Astrocyte (in vitro differentiated cells and primary cell): ENCODE measurements around the gene SFSWAP. TPM values are rescaled to one million over a fixed set of nuclear protein-coding genes. Genes with fewer than 3 reads are reported as not detected.

Experiments used
- DNase-seq: peaks from one replicate; pipeline ENCODE4 v3.0.0-alpha.2; 2010; ENCODE audit warnings: low read depth
- FAIRE-seq: peaks from 2 replicates; lab custom pipeline; 2011; peaks lifted over from hg19 to GRCh38; lab: Jason Lieb, UNC
- H2AFZ ChIP-seq: 2 replicates; pipeline ENCODE4 v1.6.0; 2012; ENCODE audit warnings: low read depth, low read length, inconsistent platforms
- H3K27ac ChIP-seq: 2 replicates; pipeline ENCODE4 v1.5.1; 2011; ENCODE audit warnings: low read depth, low read length, inconsistent platforms
- H3K27me3 ChIP-seq: 2 replicates; pipeline ENCODE4 v1.6.0; 2011; ENCODE audit warnings: low read length, inconsistent platforms; ENCODE audit not compliant: insufficient read depth
- H3K36me3 ChIP-seq: 2 replicates; pipeline ENCODE4 v1.5.1; 2011; ENCODE audit warnings: low read length, inconsistent platforms; ENCODE audit not compliant: insufficient read depth
- H3K4me1 ChIP-seq: 2 replicates; pipeline ENCODE4 v1.5.1; 2011; ENCODE audit warnings: low read length, inconsistent platforms; ENCODE audit not compliant: insufficient read depth
- H3K4me2 ChIP-seq: 2 replicates; pipeline ENCODE4 v1.6.0; 2012; ENCODE audit warnings: low read length, inconsistent platforms
- H3K4me3 ChIP-seq: 2 replicates; pipeline ENCODE4 v1.5.1; 2011; ENCODE audit warnings: low read depth, mild to moderate bottlenecking, low read length, inconsistent platforms; ENCODE audit not compliant: insufficient read depth
- H3K79me2 ChIP-seq: 2 replicates; pipeline ENCODE4 v1.6.0; 2012; ENCODE audit warnings: mild to moderate bottlenecking, low read length, inconsistent platforms; ENCODE audit not compliant: insufficient read depth
- H3K9ac ChIP-seq: 2 replicates; pipeline ENCODE4 v1.6.0; 2012; ENCODE audit warnings: mild to moderate bottlenecking, low read length, inconsistent platforms
- H3K9me3 ChIP-seq: 2 replicates; pipeline ENCODE4 v1.5.1; 2012; ENCODE audit warnings: low read depth, mild to moderate bottlenecking, low read length, inconsistent platforms; ENCODE audit not compliant: insufficient read depth
- H4K20me1 ChIP-seq: 2 replicates; pipeline ENCODE4 v1.6.0; 2012; ENCODE audit warnings: low read length, inconsistent platforms; ENCODE audit not compliant: insufficient read depth
- H3K27ac Mint-ChIP-seq: one replicate; pipeline ENCODE4 v1.8.0; 2021; ENCODE audit warnings: mild to moderate bottlenecking, mixed read lengths; ENCODE audit not compliant: unreplicated experiment
- H3K27me3 Mint-ChIP-seq: one replicate; pipeline ENCODE4 v1.8.0; 2021; ENCODE audit warnings: low read depth, mixed read lengths; ENCODE audit not compliant: unreplicated experiment
- H3K36me3 Mint-ChIP-seq: one replicate; pipeline ENCODE4 v1.8.0; 2021; ENCODE audit warnings: low read depth, mixed read lengths; ENCODE audit not compliant: unreplicated experiment
- H3K4me1 Mint-ChIP-seq: one replicate; pipeline ENCODE4 v1.8.0; 2021; ENCODE audit warnings: low read depth, mixed read lengths; ENCODE audit not compliant: unreplicated experiment
- H3K4me3 Mint-ChIP-seq: one replicate; pipeline ENCODE4 v1.8.0; 2021; ENCODE audit warnings: mild to moderate bottlenecking, moderate library complexity, mixed read lengths; ENCODE audit not compliant: unreplicated experiment
- H3K9me3 Mint-ChIP-seq: one replicate; pipeline ENCODE4 v1.8.0; 2021; ENCODE audit warnings: mild to moderate bottlenecking, mixed read lengths; ENCODE audit not compliant: unreplicated experiment
- CTCF ChIP-seq: IDR thresholded peaks from 2 replicates; pipeline ENCODE4 v1.5.1; 2011; ENCODE audit warnings: low read depth, mild to moderate bottlenecking, inconsistent platforms, low read length, moderate library complexity; ENCODE audit not compliant: insufficient read depth
- EZH2 ChIP-seq: IDR thresholded peaks from 2 replicates; pipeline ENCODE4 v1.6.1; 2012; ENCODE audit warnings: mild to moderate bottlenecking, low read length, inconsistent platforms; ENCODE audit not compliant: insufficient read depth
- total RNA-seq: library from RNA; stranded (reverse); gene quantifications from 2 replicates; pipeline ENCODE4 v1.2.1, GENCODE V29; 2021

The SFSWAP gene
- total RNA-seq, 1 donor from 2014 or later, result 35.7 TPM

- H3K4me3 ChIP-seq, result no peak overlapping the region
- H4K20me1 ChIP-seq, result peaks cover 27% of the 10 kb centered on the region
- DNase-seq (no peak), FAIRE-seq (no peak)
- H3K36me3 ChIP-seq, result peaks cover 25% of the 10 kb centered on the region
- no peak overlapping the region for H3K9ac ChIP-seq
- TF ChIP-seq CTCF (no peak), EZH2 (no peak)
- Mint-ChIP-seq H3K27ac (peak overlapping the region; percentile 58), H3K36me3 (peaks cover 42% of the 10 kb centered on the region), H3K9me3 (peaks cover 22% of the 10 kb centered on the region), H3K4me1 (peaks cover 8% of the 10 kb centered on the region), H3K4me3 (no peak overlapping the region), H3K27me3 (no peaks in the 10 kb centered on the region)
- peaks cover 17% of the 10 kb centered on the region for H3K79me2 ChIP-seq
- no peak overlapping the region for H2AFZ ChIP-seq
- no peaks in the 10 kb centered on the region for H3K27me3 ChIP-seq
- H3K4me1 ChIP-seq, result peaks cover 7% of the 10 kb centered on the region
- H3K9me3 ChIP-seq, result no peaks in the 10 kb centered on the region
- H3K27ac ChIP-seq, result no peak overlapping the region
- no peak overlapping the region for H3K4me2 ChIP-seq
These were observed 36.6 kb downstream of the SFSWAP start for GRCh38 chr12:131747276-131748177.

- Mint-ChIP-seq H3K27ac (no peak overlapping the region), H3K27me3 (no peaks in the 10 kb centered on the region), H3K9me3 (peaks cover 1% of the 10 kb centered on the region), H3K4me1 (peaks cover 8% of the 10 kb centered on the region), H3K36me3 (peaks cover 37% of the 10 kb centered on the region), H3K4me3 (no peak overlapping the region)
- Histone ChIP-seq H3K27me3 (no peaks in the 10 kb centered on the region), H3K79me2 (peaks cover 14% of the 10 kb centered on the region), H3K4me2 (no peak overlapping the region), H3K9me3 (no peaks in the 10 kb centered on the region), H3K4me1 (peaks cover 7% of the 10 kb centered on the region), H3K9ac (no peak overlapping the region), H3K27ac (no peak overlapping the region), H3K4me3 (no peak overlapping the region), H2AFZ (no peak overlapping the region), H4K20me1 (peaks cover 27% of the 10 kb centered on the region), H3K36me3 (peaks cover 13% of the 10 kb centered on the region)
- TF ChIP-seq CTCF (no peak), EZH2 (no peak)
- no peak for FAIRE-seq
- no peak for DNase-seq
These were observed 38.9 kb downstream of the SFSWAP start for GRCh38 chr12:131749618-131750315.
